GM12873 (cell line): ENCODE results near the gene KDM1B.

ENCODE experiments used
- TF ChIP-seq, protein P1 (sequence below): IDR thresholded peaks from 2 replicates; pipeline ENCODE4 v1.5.1; 2012; ENCODE audit warnings: low read depth, mild to moderate bottlenecking, moderate library complexity, low read length, control low read depth; ENCODE audit not compliant: insufficient read depth; ENCODE audit errors: missing control alignments

KDM1B gene

DNA sequence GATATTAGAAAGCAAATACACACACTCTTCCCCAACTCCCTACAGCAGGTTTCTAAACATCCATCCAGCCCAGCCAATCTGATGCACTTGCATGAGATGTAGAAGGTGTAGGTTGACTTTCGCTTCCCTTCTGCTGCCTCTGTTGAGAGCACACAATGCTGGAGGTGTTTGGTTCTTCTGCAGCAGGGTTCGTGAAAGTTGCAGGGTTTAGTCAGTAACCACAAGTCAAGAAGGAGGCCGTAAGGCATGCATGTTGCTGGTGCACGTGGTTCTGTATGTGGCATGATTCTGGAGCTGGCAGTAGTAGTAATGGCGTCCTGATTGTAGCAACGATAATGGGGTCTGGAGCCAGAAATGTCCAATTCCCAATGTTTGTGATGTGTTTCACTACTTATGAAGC, 56.1 kb downstream of the KDM1B start:
- TF ChIP-seq, protein P1, sequence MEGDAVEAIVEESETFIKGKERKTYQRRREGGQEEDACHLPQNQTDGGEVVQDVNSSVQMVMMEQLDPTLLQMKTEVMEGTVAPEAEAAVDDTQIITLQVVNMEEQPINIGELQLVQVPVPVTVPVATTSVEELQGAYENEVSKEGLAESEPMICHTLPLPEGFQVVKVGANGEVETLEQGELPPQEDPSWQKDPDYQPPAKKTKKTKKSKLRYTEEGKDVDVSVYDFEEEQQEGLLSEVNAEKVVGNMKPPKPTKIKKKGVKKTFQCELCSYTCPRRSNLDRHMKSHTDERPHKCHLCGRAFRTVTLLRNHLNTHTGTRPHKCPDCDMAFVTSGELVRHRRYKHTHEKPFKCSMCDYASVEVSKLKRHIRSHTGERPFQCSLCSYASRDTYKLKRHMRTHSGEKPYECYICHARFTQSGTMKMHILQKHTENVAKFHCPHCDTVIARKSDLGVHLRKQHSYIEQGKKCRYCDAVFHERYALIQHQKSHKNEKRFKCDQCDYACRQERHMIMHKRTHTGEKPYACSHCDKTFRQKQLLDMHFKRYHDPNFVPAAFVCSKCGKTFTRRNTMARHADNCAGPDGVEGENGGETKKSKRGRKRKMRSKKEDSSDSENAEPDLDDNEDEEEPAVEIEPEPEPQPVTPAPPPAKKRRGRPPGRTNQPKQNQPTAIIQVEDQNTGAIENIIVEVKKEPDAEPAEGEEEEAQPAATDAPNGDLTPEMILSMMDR, result no peak

DNA sequence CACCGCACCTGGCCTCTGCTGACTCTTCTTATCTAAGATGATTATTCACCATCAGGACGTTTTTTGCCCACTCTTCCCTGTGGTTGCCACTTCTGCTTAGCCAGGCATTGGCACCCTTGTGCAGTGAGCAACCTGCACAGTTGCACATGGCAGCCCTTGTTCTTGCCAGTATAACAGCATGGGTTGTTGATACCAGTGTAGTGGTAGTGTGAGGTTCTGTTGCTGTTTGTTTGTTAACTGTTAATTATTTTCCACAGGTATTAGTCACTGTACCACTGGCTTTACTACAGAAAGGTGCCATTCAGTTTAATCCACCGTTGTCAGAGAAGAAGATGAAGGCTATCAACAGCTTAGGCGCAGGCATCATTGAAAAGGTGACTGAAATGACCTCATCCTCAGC, 57.0 kb downstream of the KDM1B start:
- TF ChIP-seq, protein P1, result no peak

DNA sequence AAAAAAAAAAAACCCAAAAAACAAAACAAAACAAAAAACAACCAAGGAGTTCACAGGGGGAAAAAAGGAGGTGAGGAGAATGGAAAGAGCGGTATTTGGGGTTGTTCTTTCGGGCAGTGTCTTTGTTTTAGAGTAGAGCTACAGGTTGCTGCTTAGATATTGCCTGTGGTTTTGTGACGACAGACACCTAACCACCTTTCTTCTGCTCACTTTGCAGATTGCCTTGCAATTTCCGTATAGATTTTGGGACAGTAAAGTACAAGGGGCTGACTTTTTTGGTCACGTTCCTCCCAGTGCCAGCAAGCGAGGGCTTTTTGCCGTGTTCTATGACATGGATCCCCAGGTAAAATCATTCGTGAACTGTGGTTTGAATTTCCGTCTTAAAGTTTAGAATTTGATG, 58.2 kb downstream of the KDM1B start:
- TF ChIP-seq, protein P1, result no peak

DNA sequence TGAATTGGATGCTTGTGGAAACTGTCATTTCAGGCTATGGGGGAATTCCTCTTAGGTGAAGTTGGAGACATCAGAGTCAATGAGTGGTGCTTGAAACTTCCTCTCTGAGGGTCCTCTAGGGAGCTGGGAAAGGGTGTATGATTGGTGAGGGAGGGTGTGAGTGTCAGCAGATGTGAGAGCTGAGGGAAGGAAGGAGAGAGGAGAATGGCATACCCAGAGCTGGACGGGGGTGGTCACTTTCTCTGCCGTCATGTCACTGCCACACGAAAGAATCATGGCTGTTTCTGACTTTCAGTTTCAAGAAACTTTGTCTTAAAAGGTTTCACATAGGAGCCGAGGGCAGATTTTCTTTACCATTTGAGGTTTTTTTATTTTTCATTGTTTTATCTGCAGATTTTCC, 58.8 kb downstream of the KDM1B start:
- TF ChIP-seq, protein P1, result no peak

DNA sequence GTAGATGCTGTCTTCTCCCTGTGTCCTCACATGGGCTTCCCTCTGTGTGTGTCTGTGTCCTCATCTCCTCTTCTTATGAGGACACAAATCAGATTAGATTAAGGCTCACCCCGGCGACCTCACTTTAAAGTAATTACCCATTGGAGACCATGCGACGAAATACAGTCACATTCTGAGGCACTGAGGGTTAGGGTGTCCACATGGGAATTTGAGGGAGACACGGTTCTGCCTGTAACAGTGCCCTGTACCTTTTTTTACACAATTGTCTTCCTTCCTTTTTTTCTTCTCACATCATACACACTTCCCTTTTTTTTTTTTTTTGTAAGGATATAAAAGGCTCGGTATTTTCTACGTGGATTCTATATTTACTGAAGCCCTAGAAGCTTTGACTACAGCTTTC, 60.2 kb downstream of the KDM1B start:
- TF ChIP-seq, protein P1, result no peak

DNA sequence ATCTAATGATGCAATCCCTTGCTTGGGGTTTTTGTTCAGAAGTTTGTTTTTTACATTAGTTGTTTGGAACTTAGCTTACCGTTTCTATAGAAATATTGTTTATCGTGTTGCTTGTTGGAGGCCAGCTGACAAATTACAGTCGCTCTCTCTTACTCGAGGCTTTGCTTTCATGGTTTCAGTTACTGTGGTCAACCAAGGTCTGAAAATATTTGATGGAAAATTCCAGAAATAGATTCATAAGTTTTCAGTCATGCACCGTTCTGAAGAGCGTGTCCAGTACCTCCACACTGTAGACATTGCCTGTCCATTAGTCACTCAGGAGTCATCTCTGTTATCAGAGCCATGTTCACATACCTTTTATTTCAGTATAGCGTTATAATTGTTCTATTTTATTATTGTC, 61.2 kb downstream of the KDM1B start:
- TF ChIP-seq, protein P1, result no peak

DNA sequence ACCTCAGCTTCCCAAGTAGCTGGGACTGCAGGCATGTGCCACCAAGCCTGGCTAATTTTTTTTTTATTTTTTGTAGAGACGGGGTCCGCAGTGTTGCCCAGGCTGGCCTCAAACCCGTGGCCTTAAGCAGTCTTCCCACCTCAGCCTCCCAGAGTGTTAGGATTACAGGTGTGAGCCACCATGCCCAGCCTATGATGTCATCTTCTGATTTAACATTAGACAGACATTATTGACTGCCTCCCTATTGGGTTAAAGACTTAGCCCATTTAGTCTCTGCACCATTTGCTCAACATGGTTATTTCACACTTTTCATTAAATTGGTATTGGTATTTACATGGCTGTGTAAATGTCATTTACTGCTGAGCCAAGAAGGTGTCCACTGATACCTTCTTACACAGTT, 63.0 kb downstream of the KDM1B start:
- TF ChIP-seq, protein P1, result no peak
